Panc1 (cell line): ENCODE measurements around the gene FBXW8. TPM values are rescaled to one million over a fixed set of nuclear protein-coding genes. Genes with fewer than 3 reads are reported as not detected.

Experiments used
- ATAC-seq: fragments of 200-7000 bp; cut with Tn5 transposase; 2 replicates; pipeline ENCODE4 v1.9.1; 2020; ENCODE audit warnings: mild to moderate bottlenecking, moderate library complexity
- BruUV-seq: library from RNA; stranded (reverse); fragments of 400-500 nt; replicated peaks from 2 replicates; lab custom pipeline; 2021; lab: Mats Ljungman, UMichigan
- CTCF ChIA-PET: fragments of 300-600 bp; sonication (Branson Sonifier 250); formaldehyde crosslinking; loops from one replicate; lab custom pipeline; 2022; ENCODE audit warnings: antibody characterized with exemption; lab: Charles Lee
- POLR2A ChIA-PET: fragments of 300-600 bp; sonication (Branson Sonifier 250); formaldehyde crosslinking; loops from one replicate; lab custom pipeline; 2022; ENCODE audit warnings: antibody characterized with exemption; lab: Charles Lee
- DNase-seq: peaks from one replicate; pipeline ENCODE4 v3.0.0-alpha.2; 2010; ENCODE audit warnings: low read depth, low spot score
- H3K27ac ChIP-seq: 2 replicates; pipeline ENCODE4 v1.5.1; 2011; ENCODE audit warnings: mild to moderate bottlenecking, low read length, inconsistent platforms
- H3K27me3 ChIP-seq: fragments of 200-500 bp; sonication (Bioruptor generic); 2 replicates; pipeline ENCODE4 v1.6.0; 2014; ENCODE audit warnings: low read length, inconsistent platforms; ENCODE audit not compliant: control insufficient read depth, insufficient read depth
- H3K36me3 ChIP-seq: fragments of 200-500 bp; sonication (Bioruptor generic); 2 replicates; pipeline ENCODE4 v1.5.1; 2014; ENCODE audit warnings: inconsistent platforms, mild to moderate bottlenecking, low read length, moderate library complexity; ENCODE audit not compliant: control insufficient read depth, insufficient read depth
- H3K4me1 ChIP-seq: 2 replicates; pipeline ENCODE4 v1.5.1; 2011; ENCODE audit warnings: inconsistent platforms, mild to moderate bottlenecking, low read length, moderate library complexity; ENCODE audit not compliant: control insufficient read depth, insufficient read depth
- H3K4me3 ChIP-seq, 2 experiments: 2 replicates each; pipeline ENCODE4 v1.5.1; 2011 to 2012; ENCODE audit warnings: low read depth in 2 of 2, low read length in 2 of 2, mild to moderate bottlenecking in 2 of 2, inconsistent platforms in 1 of 2, moderate library complexity in 1 of 2
- H3K9me3 ChIP-seq: fragments of 200-500 bp; sonication (Bioruptor generic); 2 replicates; pipeline ENCODE4 v1.5.1; 2014; ENCODE audit warnings: low read depth, mild to moderate bottlenecking, inconsistent platforms, low read length, moderate library complexity; ENCODE audit not compliant: control insufficient read depth, insufficient read depth
- CTCF ChIP-seq: fragments of 450-650 bp; IDR thresholded peaks from 2 replicates; pipeline ENCODE4 v1.5.1; 2017; ENCODE audit warnings: mild to moderate bottlenecking
- POLR2AphosphoS5 ChIP-seq: IDR thresholded peaks from 2 replicates; pipeline ENCODE4 v1.6.1; 2012; ENCODE audit warnings: mild to moderate bottlenecking, low read depth, low read length, moderate library complexity
- REST ChIP-seq, 2 experiments: IDR thresholded peaks; 2 replicates each; pipeline ENCODE4 v1.6.1; 2011 to 2012; ENCODE audit warnings: low read depth in 2 of 2, control low read depth in 1 of 2, low read length in 1 of 2, mild to moderate bottlenecking in 1 of 2, moderate library complexity in 1 of 2; ENCODE audit not compliant: insufficient read depth in 1 of 2
- SIN3A ChIP-seq: IDR thresholded peaks from 2 replicates; pipeline ENCODE4 v1.6.1; 2012; ENCODE audit warnings: low read depth, mild to moderate bottlenecking, low read length, moderate library complexity, borderline replicate concordance; ENCODE audit not compliant: insufficient read depth
- TCF7L2 ChIP-seq: IDR thresholded peaks from 2 replicates; pipeline ENCODE4 v1.6.1; 2011; ENCODE audit warnings: mild to moderate bottlenecking, low read depth, low read length, inconsistent platforms
- in situ Hi-C: cut with HindIII; loops from 2 replicates; pipeline ENCODE4 v1.10.0; 2016; ENCODE audit warnings: low sequenced_read_pairs, low pct_unique_long_range_greater_than_20kb
- intact Hi-C: fragments of 100-400 bp; cut with micrococcal nuclease; formaldehyde crosslinking; loops from one replicate; pipeline ENCODE4 v1.10.0; 2022; ENCODE audit not compliant: unreplicated experiment
- total RNA-seq: library from RNA; stranded (reverse); gene quantifications from one replicate; pipeline ENCODE4 v1.2.1, GENCODE V29; 2021; ENCODE audit not compliant: unreplicated experiment

Gene FBXW8
- total RNA-seq, 1 experiment from 2014 or later: 18.0 TPM

GRCh38 chr12:117032593-117033381 is 122.0 kb downstream of the FBXW8 start:
- CTCF ChIA-PET: interaction anchor here (0.7 to 1.1 kb wide), 2 partner anchors 33 to 88 kb away, joined by 3 to 5 read pairs; no protein-coding TSS in a partner anchor
- Histone ChIP-seq H3K27ac (no peak overlapping the region), H3K9me3 (no peaks in the 10 kb centered on the region), H3K4me1 (no peaks in the 10 kb centered on the region), H3K4me3 (no peak overlapping the region), H3K36me3 (no peaks in the 10 kb centered on the region), H3K27me3 (no peaks in the 10 kb centered on the region)
- BruUV-seq: no TSS peak
- ATAC-seq: peak; percentile 49; the same call in 1 of the 2 replicates
- in situ Hi-C loops (no loop called here), intact Hi-C loops (no loop called here)
- POLR2A ChIA-PET: interaction anchor here (0.6 kb wide), 2 partner anchors 110 to 742 kb away, joined by 3 to 6 read pairs; no protein-coding TSS in a partner anchor
- DNase-seq: no peak
- no peak for TF ChIP-seq TCF7L2
- no peak for TF ChIP-seq SIN3A
- TF ChIP-seq POLR2AphosphoS5: no peak
- no peak for TF ChIP-seq REST (IDR thresholded peaks at IDR 0.05; ENCODE audit: insufficient read depth in 1 of 2, low read depth in 2 of 2, low read length in 1 of 2)
- TF ChIP-seq CTCF: no peak

- ATAC-seq (0 out of 2 replicates have a peak, but pooled peaks have one; percentile 4), DNase-seq (no peak)
- intact Hi-C loops: no loop called here
- no peaks in the 10 kb centered on the region for H3K9me3 ChIP-seq
- POLR2A ChIA-PET: no interaction called here
- CTCF ChIA-PET: interaction anchor here (0.7 to 1.1 kb wide), 2 partner anchors 32 to 87 kb away, joined by 3 to 5 read pairs; no protein-coding TSS in a partner anchor
- H3K4me3 ChIP-seq: no peak overlapping the region
- in situ Hi-C loops: no loop called here
- H3K27ac ChIP-seq: no peak overlapping the region
- H3K36me3 ChIP-seq: no peaks in the 10 kb centered on the region
- BruUV-seq: no TSS peak
- TF ChIP-seq REST (IDR thresholded peaks at IDR 0.05; ENCODE audit: insufficient read depth in 1 of 2, low read depth in 2 of 2, low read length in 1 of 2) (no peak), SIN3A (no peak), POLR2AphosphoS5 (no peak), TCF7L2 (no peak), CTCF (no peak)
- H3K27me3 ChIP-seq: no peaks in the 10 kb centered on the region
- H3K4me1 ChIP-seq: no peaks in the 10 kb centered on the region
Measured at GRCh38 chr12:117033382-117034221, 122.9 kb downstream of the FBXW8 start.
